GM13977 (cell line): ENCODE results near the gene SLC6A8.

Experiments used
- DNase-seq: peaks from one replicate; pipeline ENCODE4 v3.0.0; 2012; ENCODE audit warnings: low spot score
- in situ Hi-C: fragments of 300-500 bp; cut with MboI; formaldehyde crosslinking; loops from one replicate; pipeline ENCODE4 v1.12.0; 2022; ENCODE audit warnings: low sequenced_read_pairs, low pct_unique_long_range_greater_than_20kb, mixed read lengths, inconsistent platforms; ENCODE audit not compliant: unreplicated experiment
- TF ChIP-seq, protein P1 (sequence below): IDR thresholded peaks from 2 replicates; pipeline ENCODE4 v1.5.1; 2012; ENCODE audit warnings: mild to moderate bottlenecking, control low read depth; ENCODE audit not compliant: insufficient read depth; ENCODE audit errors: extremely low read depth, missing control alignments

SLC6A8 gene

DNA sequence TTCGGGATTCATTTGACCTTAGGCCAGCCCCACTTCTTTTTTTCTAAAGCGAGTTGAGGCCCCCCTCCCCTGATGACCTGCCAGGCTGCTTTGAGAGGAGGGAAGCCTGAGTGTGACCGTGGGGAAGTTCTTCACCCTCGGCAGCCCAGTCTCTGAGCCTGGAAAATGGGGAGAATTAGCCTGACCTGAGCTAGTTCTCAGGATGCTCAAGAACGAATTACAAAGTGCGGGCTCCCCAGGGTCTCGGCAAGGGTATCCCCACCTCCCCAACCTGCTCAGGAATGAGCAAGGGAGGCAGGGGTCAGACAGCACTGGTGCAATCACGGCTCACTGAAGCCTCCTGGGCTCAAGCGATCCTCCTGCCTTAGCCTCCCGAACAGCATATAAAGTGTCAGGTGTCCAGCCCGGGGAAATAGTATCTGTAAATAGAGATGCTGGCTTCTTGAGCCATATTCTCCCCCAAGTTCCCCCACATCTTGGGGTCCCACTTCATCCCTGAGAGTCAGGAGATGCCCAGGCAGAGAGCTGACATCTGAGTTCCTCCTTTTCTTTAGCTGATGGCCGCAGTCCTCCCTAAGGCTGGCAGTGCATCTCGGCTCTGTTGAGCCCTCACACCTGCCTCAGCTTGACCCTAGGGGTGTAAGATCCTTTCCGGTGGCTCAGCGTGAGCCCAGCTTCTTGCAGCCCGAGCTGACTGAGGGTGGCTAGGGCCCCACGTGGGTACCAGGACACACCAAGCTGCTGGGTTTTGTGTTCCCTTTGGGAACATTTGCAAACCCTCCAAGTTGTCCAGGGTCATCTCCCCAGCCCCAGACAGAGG is 39.2 kb upstream of the SLC6A8 start:
- in situ Hi-C loops = no loop called here
- TF ChIP-seq, protein P1, sequence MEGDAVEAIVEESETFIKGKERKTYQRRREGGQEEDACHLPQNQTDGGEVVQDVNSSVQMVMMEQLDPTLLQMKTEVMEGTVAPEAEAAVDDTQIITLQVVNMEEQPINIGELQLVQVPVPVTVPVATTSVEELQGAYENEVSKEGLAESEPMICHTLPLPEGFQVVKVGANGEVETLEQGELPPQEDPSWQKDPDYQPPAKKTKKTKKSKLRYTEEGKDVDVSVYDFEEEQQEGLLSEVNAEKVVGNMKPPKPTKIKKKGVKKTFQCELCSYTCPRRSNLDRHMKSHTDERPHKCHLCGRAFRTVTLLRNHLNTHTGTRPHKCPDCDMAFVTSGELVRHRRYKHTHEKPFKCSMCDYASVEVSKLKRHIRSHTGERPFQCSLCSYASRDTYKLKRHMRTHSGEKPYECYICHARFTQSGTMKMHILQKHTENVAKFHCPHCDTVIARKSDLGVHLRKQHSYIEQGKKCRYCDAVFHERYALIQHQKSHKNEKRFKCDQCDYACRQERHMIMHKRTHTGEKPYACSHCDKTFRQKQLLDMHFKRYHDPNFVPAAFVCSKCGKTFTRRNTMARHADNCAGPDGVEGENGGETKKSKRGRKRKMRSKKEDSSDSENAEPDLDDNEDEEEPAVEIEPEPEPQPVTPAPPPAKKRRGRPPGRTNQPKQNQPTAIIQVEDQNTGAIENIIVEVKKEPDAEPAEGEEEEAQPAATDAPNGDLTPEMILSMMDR = no peak
- no peak for DNase-seq

DNA sequence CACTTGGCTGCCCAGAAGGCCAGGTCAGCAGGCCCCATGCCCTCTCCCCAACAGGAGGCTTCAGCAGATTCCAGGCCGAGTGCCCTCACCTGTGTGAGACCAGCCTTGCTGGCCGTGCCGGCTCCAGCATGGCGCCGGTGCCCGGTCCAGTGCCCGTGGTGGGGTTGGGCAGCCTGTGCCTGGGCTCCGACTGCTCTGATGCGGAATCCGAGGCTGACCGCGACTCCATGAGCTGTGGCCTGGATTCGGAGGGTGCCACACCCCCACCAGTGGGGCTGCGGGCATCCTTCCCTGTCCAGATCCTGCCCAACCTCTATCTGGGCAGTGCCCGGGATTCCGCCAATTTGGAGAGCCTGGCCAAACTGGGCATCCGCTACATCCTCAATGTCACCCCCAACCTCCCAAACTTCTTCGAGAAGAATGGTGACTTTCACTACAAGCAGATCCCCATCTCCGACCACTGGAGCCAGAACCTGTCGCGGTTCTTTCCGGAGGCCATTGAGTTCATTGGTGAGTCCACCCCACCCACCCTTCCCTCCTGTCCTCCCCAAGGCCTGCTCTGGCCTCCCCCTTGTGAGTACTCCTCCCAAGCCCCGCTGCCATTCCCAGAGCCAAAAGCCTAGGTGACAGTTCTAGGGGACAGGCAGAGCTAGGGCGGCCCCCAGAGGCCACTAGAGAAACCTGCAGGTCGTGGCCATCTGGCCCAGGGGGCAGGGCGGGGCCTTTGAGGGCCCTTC is 38.4 kb upstream of the SLC6A8 start:
- DNase-seq = peak; percentile 87
- in situ Hi-C loops = no loop called here

DNA sequence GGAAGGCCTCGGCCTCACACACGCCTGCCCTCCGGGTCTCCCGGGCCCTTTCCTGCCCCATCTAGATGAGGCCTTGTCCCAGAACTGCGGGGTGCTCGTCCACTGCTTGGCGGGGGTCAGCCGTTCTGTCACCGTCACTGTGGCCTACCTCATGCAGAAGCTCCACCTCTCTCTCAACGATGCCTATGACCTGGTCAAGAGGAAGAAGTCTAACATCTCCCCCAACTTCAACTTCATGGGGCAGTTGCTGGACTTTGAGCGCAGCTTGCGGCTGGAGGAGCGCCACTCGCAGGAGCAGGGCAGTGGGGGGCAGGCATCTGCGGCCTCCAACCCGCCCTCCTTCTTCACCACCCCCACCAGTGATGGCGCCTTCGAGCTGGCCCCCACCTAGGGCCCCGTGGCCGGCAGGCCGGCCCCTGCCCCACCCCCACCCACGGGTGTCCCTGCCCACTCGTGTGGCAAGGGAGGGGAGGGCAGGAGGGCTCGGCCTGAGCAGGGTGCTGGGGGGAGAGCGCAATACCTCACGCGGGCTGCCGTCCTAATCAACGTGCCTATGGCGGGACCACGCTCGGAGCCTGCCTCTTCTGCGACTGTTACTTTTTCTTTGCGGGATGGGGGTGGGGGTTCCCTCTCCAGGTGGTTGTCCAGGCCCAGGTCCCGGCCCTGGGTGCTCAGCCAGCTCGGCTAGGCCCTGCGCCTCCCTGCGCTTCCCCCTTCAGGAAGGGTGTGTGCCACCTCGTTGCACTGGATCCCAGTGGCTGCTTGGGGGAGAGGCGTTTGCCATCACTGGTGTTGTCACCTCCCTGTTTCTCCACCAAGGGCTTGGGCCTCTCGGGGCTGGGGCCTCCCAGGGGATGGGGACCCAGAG is 37.6 kb upstream of the SLC6A8 start:
- in situ Hi-C loops = loop anchor here (25.0 kb wide), 1 partner anchor 688 kb away; no protein-coding TSS in a partner anchor
- no peak for DNase-seq
- TF ChIP-seq, protein P1 = no peak

More for the DNA sequence above, 38.4 kb upstream of the SLC6A8 start:
- TF ChIP-seq, protein P1 = peak; percentile 67

DNA sequence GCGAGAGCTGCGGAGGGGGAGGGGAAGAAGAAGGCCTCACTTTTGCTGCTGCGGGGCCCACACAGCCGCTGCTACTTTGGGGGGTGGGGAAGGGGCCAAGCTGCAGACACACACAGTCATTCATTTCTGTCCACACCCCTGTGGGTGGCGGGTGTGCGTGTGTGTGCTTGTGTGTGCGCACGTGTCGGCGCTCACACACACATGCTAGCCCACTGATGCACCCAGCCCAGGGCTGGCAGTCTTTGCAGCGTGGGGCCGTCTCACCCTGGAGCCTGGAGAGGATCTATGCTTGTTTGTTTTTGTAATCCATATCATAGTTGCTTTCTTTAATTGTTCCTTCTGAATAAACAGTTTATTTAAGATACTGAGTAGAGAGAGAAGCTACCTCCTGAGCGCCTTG is 36.8 kb upstream of the SLC6A8 start:
- in situ Hi-C loops = loop anchor here (25.0 kb wide), 1 partner anchor 689 kb away; no protein-coding TSS in a partner anchor
- DNase-seq = no peak

DNA sequence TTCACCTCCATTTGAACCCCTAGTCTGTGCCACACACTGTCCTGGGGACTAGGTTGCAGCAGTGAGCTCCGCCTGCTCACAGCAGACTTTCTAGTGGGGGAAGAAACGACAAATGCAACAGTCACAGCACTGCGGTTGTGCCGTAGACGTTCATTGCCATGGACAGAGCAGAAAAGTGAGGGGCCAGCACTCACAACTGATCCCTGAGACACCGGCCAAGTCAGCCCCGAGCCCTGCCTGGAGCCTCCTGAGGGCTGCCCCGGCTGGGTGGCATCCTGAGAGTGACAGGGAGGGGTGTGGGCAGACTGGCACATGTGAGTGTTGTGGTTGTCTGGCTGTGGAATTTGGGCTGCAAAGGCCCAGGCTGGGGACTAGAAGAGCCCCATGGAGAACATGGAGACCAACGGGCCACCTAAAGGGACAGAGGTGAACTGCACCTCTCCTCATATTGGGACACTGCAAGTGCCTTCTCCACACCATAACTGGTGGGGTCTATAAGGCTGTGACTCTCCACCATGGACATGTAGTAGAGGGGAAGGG is 36.1 kb upstream of the SLC6A8 start:
- in situ Hi-C loops = loop anchor here (25.0 kb wide), 1 partner anchor 689 kb away; no protein-coding TSS in a partner anchor
- DNase-seq = no peak

More for the DNA sequence above, 36.8 kb upstream of the SLC6A8 start:
- TF ChIP-seq, protein P1 = no peak

More for the DNA sequence above, 36.1 kb upstream of the SLC6A8 start:
- TF ChIP-seq, protein P1 = peak; percentile 36
